Transverse colon (tissue), 4 donors: ENCODE measurements around the gene DST. TPM values are rescaled to one million over a fixed set of nuclear protein-coding genes. Genes with fewer than 3 reads are reported as not detected.

ENCODE experiments used
- DNase-seq: peaks from one replicate; pipeline ENCODE4 v3.0.0-alpha.2; 2019
- H3K27ac ChIP-seq, 4 donors: fragments of 200-600 bp; sonication (generic); 2 replicates each; pipeline ENCODE4 v1.5.1; 2016 to 2018; ENCODE audit warnings: inconsistent platforms in 4 of 4
- H3K27me3 ChIP-seq: fragments of 200-600 bp; sonication (generic); 2 replicates; pipeline ENCODE4 v1.5.1; 2017; ENCODE audit warnings: inconsistent platforms
- H3K36me3 ChIP-seq, 4 donors: fragments of 200-600 bp; sonication (generic); 2 replicates each; pipeline ENCODE4 v1.5.1; 2017 to 2019; ENCODE audit warnings: inconsistent platforms in 4 of 4
- H3K4me1 ChIP-seq, 4 donors: fragments of 200-600 bp; sonication (generic); 2 replicates each; pipeline ENCODE4 v1.5.1; 2017 to 2020; ENCODE audit warnings: inconsistent platforms in 4 of 4
- H3K4me3 ChIP-seq, 4 donors: fragments of 200-600 bp; sonication (generic); 1 replicate in 1 of 4; 2 replicates in 3 of 4; pipeline versions ENCODE4 v1.5.1 to v1.6.1; 2017 to 2019; ENCODE audit warnings: inconsistent platforms in 4 of 4
- H3K9me3 ChIP-seq, 2 donors: fragments of 200-600 bp; sonication (generic); 2 replicates each; pipeline ENCODE4 v1.5.1; 2017 to 2019; ENCODE audit warnings: inconsistent platforms in 2 of 2
- CTCF ChIP-seq, 5 experiments: fragments of 200-600 bp in 3 of 5; fragments of 450-650 bp in 2 of 5; sonication (generic) in 3 of 5; IDR thresholded peaks; 1 replicate in 2 of 5; 2 replicates in 3 of 5; pipeline ENCODE4 v1.5.1; 2016 to 2017; ENCODE audit warnings: antibody characterized with exemption in 5 of 5, inconsistent platforms in 3 of 5, mild to moderate bottlenecking in 2 of 5, moderate library complexity in 1 of 5
- EP300 ChIP-seq: sonication (generic); formaldehyde crosslinking; IDR thresholded peaks from one replicate; pipeline ENCODE4 v1.6.1; 2017; ENCODE audit warnings: antibody characterized with exemption, low read depth
- POLR2A ChIP-seq: fragments of 450-650 bp; IDR thresholded peaks from one replicate; pipeline ENCODE4 v1.6.1; 2016; ENCODE audit warnings: antibody characterized with exemption, mild to moderate bottlenecking, moderate library complexity
- POLR2AphosphoS5 ChIP-seq, 3 donors: sonication (generic); formaldehyde crosslinking; IDR thresholded peaks; one replicate each; pipeline ENCODE4 v1.6.1; 2016; ENCODE audit warnings: antibody characterized with exemption in 3 of 3
- WGBS, 2 donors: methylation state at CpG; one replicate each; pipeline ENCODE4 v1.1.5; 2018; ENCODE audit warnings: low coverage in 1 of 2; 5-methylcytosine and 5-hydroxymethylcytosine counted together
- in situ Hi-C, 4 donors: fragments of 200-750 bp; cut with MboI; loops; one replicate each; pipeline versions ENCODE4 v1.15.0 to v1.15.1; 2017; ENCODE audit warnings: low sequenced_read_pairs in 3 of 4, low pct_ligation_motif_present in 1 of 4, low pct_unique_long_range_greater_than_20kb in 1 of 4
- intact Hi-C: fragments of 100-400 bp; cut with DNase I; formaldehyde crosslinking; loops from one replicate; pipeline ENCODE4 v1.15.1; 2023; ENCODE audit warnings: low total_unique reads
- total RNA-seq, 4 donors: library from RNA; depleted of rRNA; stranded (reverse); fragments of >200 nt; gene quantifications; one replicate each; pipeline ENCODE4 v1.1.0, GENCODE V29; 2016

DST gene
- total RNA-seq, 4 donors from 2014 or later, result 280 to 535 (median 428) TPM

GRCh38 chr6:56613247-56613851, 29.3 kb downstream of the DST start:
- no peaks in the 10 kb centered on the region for H3K27me3 ChIP-seq
- no peak for TF ChIP-seq EP300
- TF ChIP-seq POLR2A, result no peak
- no peak for TF ChIP-seq POLR2AphosphoS5 (IDR thresholded peaks at IDR 0.05)
- no peak for TF ChIP-seq CTCF (IDR thresholded peaks at IDR 0.05)
- H3K36me3 ChIP-seq, result peaks cover 0 to 20% (median 7%) of the 10 kb centered on the region in 4 donors
- no peak for DNase-seq
- H3K27ac ChIP-seq, result no peak overlapping the region
- in situ Hi-C loops, result no loop called here
- WGBS, 2 donors, result 56 to 76% methylated on average over 4 to 6 of the region's 6 CpGs
- H3K4me3 ChIP-seq, result no peak overlapping the region
- intact Hi-C loops, result no loop called here
- H3K4me1 ChIP-seq, result no peaks in the 10 kb centered on the region
- H3K9me3 ChIP-seq, result no peaks in the 10 kb centered on the region

GRCh38 chr6:56608332-56608731, 34.4 kb downstream of the DST start:
- in situ Hi-C loops, result no loop called here
- H3K27me3 ChIP-seq, result no peaks in the 10 kb centered on the region
- WGBS, 2 donors, result 86% methylated on average over 4 of the region's 4 CpGs; no CpG with 5 or more reads in 1 of the 2 donors

GRCh38 chr6:56607111-56607752, 35.5 kb downstream of the DST start:
- no peak overlapping the region for H3K4me3 ChIP-seq
- no peak for DNase-seq
- H3K27ac ChIP-seq, result no peak overlapping the region
- intact Hi-C loops (no loop called here), in situ Hi-C loops (no loop called here)
- 61 to 76% methylated on average over 2 of the region's 2 CpGs for WGBS, 2 donors
- no peaks in the 10 kb centered on the region for H3K9me3 ChIP-seq
- no peaks in the 10 kb centered on the region for H3K4me1 ChIP-seq
- H3K36me3 ChIP-seq, result peaks cover 0 to 12% (median 3%) of the 10 kb centered on the region in 4 donors
- TF ChIP-seq POLR2A, result no peak
- TF ChIP-seq CTCF (IDR thresholded peaks at IDR 0.05), result no peak
- TF ChIP-seq EP300, result no peak
- no peak for TF ChIP-seq POLR2AphosphoS5 (IDR thresholded peaks at IDR 0.05)
- H3K27me3 ChIP-seq, result no peaks in the 10 kb centered on the region

More at GRCh38 chr6:56608332-56608731, 34.4 kb downstream of the DST start:
- intact Hi-C loops, result no loop called here
- no peaks in the 10 kb centered on the region for H3K9me3 ChIP-seq
- H3K36me3 ChIP-seq, result peaks cover 0 to 7% (median under 1%) of the 10 kb centered on the region in 4 donors
- H3K4me1 ChIP-seq, result no peaks in the 10 kb centered on the region
- no peak overlapping the region for H3K27ac ChIP-seq
- no peak for DNase-seq
- TF ChIP-seq EP300, result no peak
- no peak for TF ChIP-seq CTCF (IDR thresholded peaks at IDR 0.05)
- no peak for TF ChIP-seq POLR2A
- no peak for TF ChIP-seq POLR2AphosphoS5 (IDR thresholded peaks at IDR 0.05)
- H3K4me3 ChIP-seq, result no peak overlapping the region

GRCh38 chr6:56605435-56605834, 37.3 kb downstream of the DST start:
- WGBS, 2 donors, result 78 to 93% methylated on average over 1 of the region's 1 CpG
- H3K4me3 ChIP-seq, result no peak overlapping the region
- TF ChIP-seq CTCF (IDR thresholded peaks at IDR 0.05) (no peak), POLR2A (no peak), POLR2AphosphoS5 (IDR thresholded peaks at IDR 0.05) (no peak), EP300 (no peak)
- no peaks in the 10 kb centered on the region for H3K27me3 ChIP-seq
- H3K9me3 ChIP-seq, result no peaks in the 10 kb centered on the region
- DNase-seq, result no peak
- in situ Hi-C loops (no loop called here), intact Hi-C loops (no loop called here)
- no peaks in the 10 kb centered on the region for H3K4me1 ChIP-seq
- no peak overlapping the region for H3K27ac ChIP-seq
- peaks cover 0 to 23% (median 3%) of the 10 kb centered on the region in 4 donors for H3K36me3 ChIP-seq
